ENCODE results near the gene CACNA1F.

The CACNA1F gene

GRCh38 chrX:49257074-49257790, 24.1 kb upstream of the CACNA1F start:
- no peak for DNase-seq

- DNase-seq, result no peak
Observed at GRCh38 chrX:49256268-49256995, 23.3 kb upstream of the CACNA1F start.

GRCh38 chrX:49254639-49255038, 21.5 kb upstream of the CACNA1F start:
- no peak for DNase-seq

GRCh38 chrX:49251325-49251724, 18.2 kb upstream of the CACNA1F start:
- no peak for DNase-seq

- no peak for DNase-seq
Observed at GRCh38 chrX:49250578-49250977, 17.4 kb upstream of the CACNA1F start.

GRCh38 chrX:49250066-49250465, 16.9 kb upstream of the CACNA1F start:
- no peak for DNase-seq

DNA sequence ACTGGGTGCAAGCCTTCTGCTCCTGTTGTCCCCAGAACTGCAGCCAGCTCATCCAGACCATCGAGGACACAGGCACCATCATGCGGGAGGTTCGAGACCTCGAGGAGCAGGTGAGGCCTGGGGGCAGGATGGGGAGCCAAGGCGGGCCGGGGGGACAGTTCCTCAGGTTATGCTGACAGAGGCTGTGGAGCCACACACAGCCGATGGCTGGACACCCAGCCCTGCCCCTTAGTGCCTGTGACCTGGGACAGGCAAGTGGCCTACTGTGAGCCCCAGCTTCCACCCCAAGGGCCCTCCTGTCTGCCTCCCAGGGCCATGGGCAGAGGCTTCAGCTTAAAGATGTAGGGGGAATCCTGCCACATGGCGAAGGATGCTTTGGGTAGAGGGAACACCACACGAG, 16.5 kb upstream of the CACNA1F start:
- DNase-seq, result no peak

DNA sequence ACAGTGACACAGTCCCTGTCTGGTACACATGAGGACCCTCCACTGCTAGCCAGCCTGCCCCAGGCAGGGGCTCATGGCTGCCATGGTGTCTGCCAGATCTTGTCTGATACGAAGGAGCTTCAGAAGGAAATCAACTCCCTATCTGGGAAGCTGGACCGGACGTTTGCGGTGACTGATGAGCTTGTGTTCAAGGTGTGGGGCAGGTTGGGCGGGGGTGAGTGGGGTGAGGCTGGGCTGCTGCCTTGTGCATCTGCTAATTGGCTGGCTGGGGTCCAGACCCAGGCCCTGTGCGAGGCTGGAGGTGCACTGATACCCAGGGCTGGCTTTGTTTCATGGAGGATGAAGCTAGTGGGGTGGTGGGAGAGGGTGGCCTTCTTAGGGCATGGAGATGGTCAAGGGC, 15.9 kb upstream of the CACNA1F start:
- no peak for DNase-seq

GRCh38 chrX:49247916-49248811, 15.0 kb upstream of the CACNA1F start:
- DNase-seq, result no peak

DNA sequence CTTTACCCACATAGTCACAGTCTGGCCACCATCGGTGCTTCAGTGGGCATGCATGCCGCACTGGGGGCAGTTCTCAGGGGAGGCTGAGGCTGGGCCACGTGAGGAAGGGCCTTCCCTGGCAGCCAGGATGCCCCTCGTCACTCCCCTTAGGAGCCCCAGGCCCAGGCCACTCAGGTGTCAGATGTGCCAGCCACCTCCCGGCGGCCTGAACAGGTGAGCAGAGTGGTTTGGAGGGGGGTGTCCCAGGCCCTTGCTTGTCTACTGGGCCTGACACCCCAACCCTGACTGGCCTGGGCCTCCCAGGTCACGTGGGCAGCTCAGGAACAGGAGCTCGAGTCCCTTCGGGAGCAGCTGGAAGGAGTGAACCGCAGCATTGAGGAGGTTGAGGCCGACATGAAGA, 14.2 kb upstream of the CACNA1F start:
- no peak for DNase-seq

DNA sequence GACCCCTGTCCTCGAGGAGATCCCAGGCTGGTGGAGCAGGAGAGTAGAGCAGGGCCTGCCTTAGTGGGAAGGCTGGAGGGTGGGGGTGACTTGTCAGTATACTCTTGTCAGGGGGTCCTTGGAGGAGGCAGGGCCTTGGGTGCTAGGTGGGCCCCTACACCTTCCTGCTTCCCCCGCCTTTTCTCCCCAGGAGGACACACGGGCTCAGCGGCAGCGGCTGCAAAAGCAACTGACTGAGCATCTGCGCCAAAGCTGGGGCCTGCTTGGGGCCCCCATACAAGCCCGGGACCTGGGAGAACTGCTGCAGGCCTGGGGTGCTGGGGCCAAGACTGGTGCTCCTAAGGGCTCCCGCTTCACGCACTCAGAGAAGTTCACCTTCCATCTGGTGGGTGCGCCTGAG, 13.4 kb upstream of the CACNA1F start:
- DNase-seq, result no peak

DNA sequence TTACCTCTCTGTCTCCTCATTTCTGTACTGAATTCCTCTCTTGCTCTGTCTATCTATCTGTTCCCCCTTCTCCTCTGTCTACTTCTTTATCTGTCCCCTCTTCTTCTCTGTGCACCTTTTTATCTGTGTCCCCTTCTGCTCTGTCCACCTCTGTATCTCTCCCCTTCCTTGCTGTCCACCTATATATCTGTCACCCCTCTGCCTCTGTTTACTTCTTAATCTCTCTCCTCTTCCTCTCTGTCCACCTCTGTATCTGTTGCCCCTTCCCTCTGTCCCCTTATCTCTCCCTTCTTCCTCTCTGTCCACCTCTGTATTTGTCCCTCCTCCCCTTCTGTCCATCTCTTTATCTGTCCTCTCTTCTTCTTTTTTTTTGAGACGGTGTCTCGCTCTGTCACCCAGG, 11.1 kb upstream of the CACNA1F start:
- DNase-seq, result no peak

- no peak for DNase-seq
Observed at GRCh38 chrX:49243166-49243565, 10.0 kb upstream of the CACNA1F start.

GRCh38 chrX:49242545-49243066, 9.5 kb upstream of the CACNA1F start:
- DNase-seq, result no peak

DNA sequence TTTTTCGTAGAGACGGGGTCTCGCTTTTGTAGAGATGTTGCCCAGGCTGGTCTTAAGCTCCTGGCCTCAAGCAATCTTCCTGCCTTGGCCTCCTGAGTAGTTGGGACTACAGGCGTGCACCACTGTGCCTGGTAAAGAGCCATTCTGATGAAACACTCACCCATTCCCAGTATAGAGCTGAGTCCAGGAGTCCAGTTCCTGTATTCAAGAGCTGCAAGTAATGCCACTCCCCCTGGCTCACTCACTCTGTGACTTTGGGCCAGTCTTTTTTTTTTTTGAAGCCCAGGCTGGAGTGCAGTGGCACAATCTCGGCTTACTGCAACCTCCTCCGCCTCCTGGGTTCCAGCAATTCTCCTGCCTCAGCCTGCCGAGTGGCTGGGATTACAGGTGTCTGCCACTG, 5.6 kb upstream of the CACNA1F start:
- DNase-seq, result peak; percentile 26

DNA sequence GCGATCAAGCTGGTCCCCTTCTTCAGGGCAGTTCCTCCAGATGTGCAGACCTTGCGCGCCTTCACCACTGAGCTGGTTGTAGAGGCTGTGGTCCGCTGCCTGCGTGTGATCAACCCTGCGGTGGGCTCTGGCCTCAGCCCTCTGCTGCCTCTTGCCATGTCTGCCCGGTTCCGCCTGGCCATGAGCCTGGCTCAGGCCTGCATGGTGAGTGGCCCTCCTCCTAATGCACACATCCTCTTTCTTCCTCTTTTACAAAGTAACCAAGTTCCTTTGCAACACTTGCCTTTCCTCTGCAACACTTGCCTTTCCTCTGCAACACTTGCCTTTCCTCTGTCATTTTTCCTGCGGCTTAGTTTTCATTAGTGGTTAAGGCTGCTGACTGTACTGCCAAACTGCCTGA, 3.9 kb upstream of the CACNA1F start:
- DNase-seq, result peak; percentile 78

DNA sequence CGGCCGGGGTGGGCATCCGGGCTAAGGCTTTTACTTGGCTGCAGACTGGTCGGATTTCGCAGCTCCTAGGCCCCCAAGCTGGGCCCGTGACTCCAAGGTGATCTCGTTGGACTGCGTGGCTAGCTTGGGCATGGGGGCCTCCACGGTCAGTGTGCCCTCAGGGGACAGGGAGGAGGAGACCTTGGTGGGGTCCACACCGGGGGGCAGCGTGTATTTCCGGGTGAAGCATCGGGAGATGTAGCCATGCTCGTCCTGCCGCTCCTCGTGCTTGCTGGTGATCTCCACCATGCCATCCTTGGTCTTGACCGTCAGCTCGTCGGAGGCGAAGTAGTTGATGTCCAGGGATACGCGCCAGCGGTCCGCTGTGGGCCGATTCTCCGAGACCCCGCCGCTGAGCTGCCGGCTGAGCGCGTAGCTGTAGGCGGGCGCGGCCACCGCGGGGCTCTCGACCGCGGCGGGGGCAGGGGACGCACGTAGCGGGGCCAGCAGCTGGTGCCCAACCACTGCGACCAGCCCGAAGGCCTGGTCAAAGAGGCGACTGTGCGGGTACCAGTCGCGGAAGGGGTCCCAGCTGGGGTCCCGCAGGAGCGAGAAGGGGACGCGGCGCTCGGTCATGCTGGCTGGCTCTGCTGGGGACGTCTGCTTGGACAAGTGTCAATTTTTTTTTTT, 881 bp upstream of the CACNA1F start:
- no peak for DNase-seq

DNA sequence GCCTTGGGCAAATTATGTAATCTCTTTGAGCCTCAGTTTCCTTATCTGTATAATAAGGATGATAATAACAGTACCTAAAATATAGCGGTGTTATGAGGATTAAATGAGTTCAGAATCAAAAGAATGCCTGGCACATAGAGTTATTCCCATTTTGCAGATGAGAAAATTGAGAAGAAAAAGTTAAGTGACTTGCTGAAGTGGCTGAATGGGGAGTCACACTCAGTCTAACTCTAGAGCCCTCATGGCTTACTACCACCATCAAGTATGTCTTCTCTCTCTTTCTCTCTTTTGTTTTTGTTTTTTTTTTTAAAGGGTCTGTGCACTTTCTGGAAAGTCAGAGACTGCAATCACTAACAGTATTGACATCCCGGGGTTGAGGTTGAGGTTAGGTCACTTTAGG, 615 bp downstream of the CACNA1F start:
- no peak for DNase-seq

DNA sequence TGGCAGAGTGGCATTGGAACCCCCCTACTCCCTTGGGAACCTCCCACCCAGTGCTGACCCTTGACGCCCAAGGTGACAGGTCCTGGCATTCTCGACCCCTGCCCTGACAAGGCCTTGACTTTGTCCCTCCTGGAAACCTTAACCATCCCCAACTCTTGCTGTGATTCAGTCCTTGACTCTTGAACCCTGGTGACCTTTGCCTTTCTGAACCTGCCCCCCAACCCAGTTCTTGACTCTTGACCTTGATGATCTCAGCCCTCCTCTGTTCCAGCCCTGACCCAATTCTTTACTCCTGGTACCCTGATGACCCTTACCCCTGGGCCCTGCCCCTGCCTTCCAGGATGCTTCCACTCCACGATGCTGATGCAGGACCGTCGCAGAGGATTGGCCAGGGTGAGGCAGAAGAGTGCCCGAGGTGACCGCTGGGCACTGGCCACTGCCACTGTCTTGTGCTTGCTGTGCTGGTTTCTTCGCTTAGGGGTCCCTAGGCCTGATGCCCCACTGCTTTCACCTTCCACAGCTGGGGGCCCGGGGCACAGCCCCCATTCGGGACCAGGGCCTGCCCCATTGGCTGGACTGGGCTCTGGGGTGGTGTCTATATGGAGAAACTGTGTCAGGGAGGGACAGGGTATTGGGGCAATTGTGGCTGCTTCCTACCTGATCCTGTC, 1.7 kb downstream of the CACNA1F start:
- DNase-seq, result no peak

DNA sequence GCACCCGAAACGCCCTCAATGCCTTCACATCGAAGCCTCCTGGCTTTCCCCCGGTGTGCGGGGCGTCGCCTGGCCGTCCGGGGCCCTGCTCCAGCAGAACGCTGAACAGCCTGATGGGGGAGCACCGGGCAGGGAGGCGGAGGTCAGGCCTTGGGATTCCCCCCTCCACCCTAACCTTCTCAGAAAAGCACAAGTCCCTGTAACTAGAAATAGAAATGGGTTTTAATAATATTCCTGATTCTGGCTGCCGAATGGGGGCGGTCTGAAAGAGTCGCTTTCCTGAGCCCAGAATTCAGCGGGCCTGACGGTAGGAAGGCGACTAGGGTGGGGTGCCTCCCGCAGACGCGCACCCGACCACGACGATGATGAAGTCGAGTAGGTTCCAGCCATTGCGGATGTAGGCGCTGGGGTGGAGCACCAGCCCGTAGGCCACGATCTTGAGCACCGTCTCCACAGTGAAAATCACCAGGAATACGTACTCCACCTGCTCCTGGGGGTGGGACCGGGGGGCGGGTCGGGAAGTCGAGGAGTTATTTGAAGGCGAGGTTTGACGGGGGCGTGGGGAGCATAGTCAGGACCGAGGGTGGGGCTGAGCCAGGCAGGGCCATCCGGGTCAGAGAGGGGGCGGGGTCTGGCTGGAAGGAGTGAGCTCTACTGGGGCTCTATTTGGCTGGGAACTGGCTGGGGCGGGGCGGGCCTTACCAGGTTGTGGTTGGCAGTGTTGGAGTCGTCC, 2.5 kb downstream of the CACNA1F start:
- DNase-seq, result peak; percentile 65

- DNase-seq, result no peak
Observed at GRCh38 chrX:49228185-49228584, 5.0 kb downstream of the CACNA1F start.

GRCh38 chrX:49227726-49228125, 5.4 kb downstream of the CACNA1F start:
- DNase-seq, result no peak
